K562 (cell line): ENCODE data around the gene TNFAIP3. TPM values are rescaled to one million over a fixed set of nuclear protein-coding genes. Genes with fewer than 3 reads are reported as not detected.

ENCODE experiments used
- ADNP ChIP-seq: fragments of 200-800 bp; sonication (Bioruptor generic); IDR thresholded peaks from 2 replicates; pipeline ENCODE4 v1.6.1; 2016; ENCODE audit warnings: missing genetic modification characterization, missing compliant biosample characterization
- ARID3A ChIP-seq: IDR thresholded peaks from 2 replicates; pipeline ENCODE4 v1.6.1; 2012; ENCODE audit warnings: low read depth, low read length, improper control_type of control experiment, borderline replicate concordance
- CBX2 ChIP-seq: fragments of 200-600 bp; sonication (generic); IDR thresholded peaks from one replicate; pipeline ENCODE4 v1.6.1; 2012; ENCODE audit warnings: mild to moderate bottlenecking, low read length, inconsistent platforms; ENCODE audit not compliant: insufficient read depth, poor library complexity, severe bottlenecking
- CC2D1A ChIP-seq: fragments of 450-650 bp; IDR thresholded peaks from 2 replicates; pipeline ENCODE4 v1.6.1; 2017; ENCODE audit warnings: mild to moderate bottlenecking
- CCNT2 ChIP-seq: IDR thresholded peaks from 2 replicates; pipeline ENCODE4 v1.6.1; 2011; ENCODE audit warnings: borderline replicate concordance, low read depth, mild to moderate bottlenecking, moderate library complexity, mixed read lengths, low read length; ENCODE audit not compliant: insufficient read length; ENCODE audit errors: extremely low read depth
- E2F3 ChIP-seq: fragments of 250-450 bp; sonication (Bioruptor Pico); IDR thresholded peaks from 2 replicates; pipeline ENCODE4 v1.4.0; 2020; ENCODE audit warnings: mild to moderate bottlenecking
- FUS ChIP-seq: fragments of 200-400 bp; formaldehyde crosslinking; optimal IDR thresholded peaks from 2 replicates; pipeline ENCODE3; 2017; ENCODE audit warnings: low read depth, low read length
- IRF1 ChIP-seq: sonication (generic); formaldehyde crosslinking; IDR thresholded peaks from 2 replicates; pipeline ENCODE4 v1.8.0; 2022; ENCODE audit warnings: missing genetic modification reagents, mild to moderate bottlenecking, borderline replicate concordance
- KLF10 ChIP-seq: fragments of 250-450 bp; sonication (Bioruptor Pico); IDR thresholded peaks from 2 replicates; pipeline ENCODE4 v1.6.1; 2021; ENCODE audit warnings: matching md5 sums
- MAFG ChIP-seq: fragments of 450-650 bp; conservative IDR thresholded peaks from 2 replicates; pipeline ENCODE4 v1.6.1; 2016; ENCODE audit warnings: missing genetic modification characterization, missing compliant biosample characterization
- MTA1 ChIP-seq: fragments of 450-650 bp; IDR thresholded peaks from 2 replicates; pipeline ENCODE4 v1.6.1; 2017; ENCODE audit warnings: borderline replicate concordance
- RBM34 ChIP-seq: fragments of 200-400 bp; formaldehyde crosslinking; IDR thresholded peaks from 2 replicates; pipeline ENCODE4 v1.6.1; 2018; ENCODE audit warnings: low read length, borderline replicate concordance; ENCODE audit not compliant: insufficient read depth
- SAFB ChIP-seq: fragments of 200-400 bp; formaldehyde crosslinking; IDR thresholded peaks from 2 replicates; pipeline ENCODE4 v1.6.1; 2017; ENCODE audit warnings: low read depth, low read length, borderline replicate concordance
- SP2 ChIP-seq: IDR thresholded peaks from 2 replicates; pipeline ENCODE4 v1.6.1; 2011; ENCODE audit warnings: mild to moderate bottlenecking, low read depth, low read length, moderate library complexity; ENCODE audit not compliant: poor library complexity, severe bottlenecking; ENCODE audit errors: extremely low read depth
- SRSF1 ChIP-seq: fragments of 200-400 bp; formaldehyde crosslinking; IDR thresholded peaks from 2 replicates; pipeline ENCODE4 v1.6.1; 2017; ENCODE audit warnings: mild to moderate bottlenecking, low read depth, low read length, moderate library complexity
- TAF15 ChIP-seq: fragments of 200-400 bp; formaldehyde crosslinking; IDR thresholded peaks from 2 replicates; pipeline ENCODE4 v1.6.1; 2017; ENCODE audit warnings: mild to moderate bottlenecking, low read depth, low read length, moderate library complexity
- TAF9B ChIP-seq: fragments of 450-650 bp; IDR thresholded peaks from 2 replicates; pipeline ENCODE4 v1.6.1; 2018; ENCODE audit warnings: mild to moderate bottlenecking; ENCODE audit not compliant: partially characterized antibody
- USF1 ChIP-seq: sonication (generic); formaldehyde crosslinking; IDR thresholded peaks from 2 replicates; pipeline ENCODE4 v1.9.0; 2022; ENCODE audit warnings: mild to moderate bottlenecking, missing genetic modification reagents
- ZBTB26 ChIP-seq: fragments of 450-650 bp; formaldehyde crosslinking; IDR thresholded peaks from 2 replicates; pipeline ENCODE4 v1.4.0; 2022; ENCODE audit warnings: missing genetic modification characterization
- ZC3H8 ChIP-seq: fragments of 450-650 bp; IDR thresholded peaks from 2 replicates; pipeline ENCODE4 v1.6.1; 2017
- ZNF175 ChIP-seq: fragments of 200-800 bp; sonication (Bioruptor generic); IDR thresholded peaks from 2 replicates; pipeline ENCODE4 v1.6.1; 2016; ENCODE audit warnings: low read depth, mild to moderate bottlenecking, missing genetic modification characterization, missing compliant biosample characterization
- ZNF280A ChIP-seq: fragments of 450-650 bp; IDR thresholded peaks from 2 replicates; pipeline ENCODE4 v1.6.1; 2018; ENCODE audit warnings: mild to moderate bottlenecking, low read depth; ENCODE audit not compliant: partially characterized antibody
- ZNF3 ChIP-seq: fragments of 250-450 bp; sonication (Bioruptor Pico); IDR thresholded peaks from 2 replicates; pipeline ENCODE4 v1.5.0; 2021; ENCODE audit warnings: mild to moderate bottlenecking, moderate library complexity
- ZSCAN29 ChIP-seq: fragments of 450-650 bp; IDR thresholded peaks from 2 replicates; pipeline ENCODE4 v1.6.1; 2017
- polyA plus RNA-seq, 8 experiments: library from polyadenylated mRNA; depleted of rRNA in 4 of 8; stranded (reverse) in 5 of 8; unstranded in 3 of 8; fragments of >200 nt; fragmentation: Nextera tagmentation in 2 of 8; fragmentation: Illumina TruSeq in 1 of 8; extraction: Ambion mirVana in 2 of 8; extraction: Trizol in 1 of 8; gene quantifications; 2 replicates each; pipeline versions ENCODE4 v1.2.1 to v1.2.3, GENCODE V29; 2011 to 2014; ENCODE audit warnings: inconsistent platforms in 1 of 8, missing spikeins in 1 of 8
- total RNA-seq, 7 experiments: library from RNA; depleted of rRNA in 6 of 7; stranded (reverse); fragments of >200 nt in 6 of 7; fragmentation: Illumina TruSeq in 2 of 7; extraction: Trizol in 2 of 7; gene quantifications; 2 replicates each; pipeline versions ENCODE4 v1.2.1 to v1.2.3, GENCODE V29; 2011 to 2021; ENCODE audit warnings: low replicate concordance in 1 of 7

The TNFAIP3 gene
- total and polyA plus RNA-seq, 9 of the 15 experiments (the other 6 are each of a cell fraction or from before 2014, with no cell fraction given) = 0.79 to 17.0 (median 6.4) TPM

- no peak for TF ChIP-seq ARID3A
- peak; percentile 86 for TF ChIP-seq CCNT2
- TF ChIP-seq KLF10 = no peak
- no peak for TF ChIP-seq SP2
- no peak for TF ChIP-seq FUS
- no peak for TF ChIP-seq ZSCAN29
- TF ChIP-seq CBX2 = no peak
- no peak for TF ChIP-seq IRF1
- peak; percentile 56; the same call in 1 of the 2 replicates for TF ChIP-seq E2F3 (CRISPR knock-in tag)
- peak; percentile 78; the same call in 1 of the 2 replicates for TF ChIP-seq MTA1
- TF ChIP-seq MAFG (tag) = peak; percentile 97
- TF ChIP-seq ZBTB26 (CRISPR knock-in tag) = peak; percentile 26; the same call in 1 of the 2 replicates
- TF ChIP-seq TAF9B = no peak
- TF ChIP-seq ZC3H8 = no peak
- no peak for TF ChIP-seq TAF15
- no peak for TF ChIP-seq RBM34
- peak; percentile 47; the same call in 1 of the 2 replicates for TF ChIP-seq CC2D1A
- TF ChIP-seq USF1 (CRISPR knock-in tag) = no peak
- no peak for TF ChIP-seq SRSF1
- TF ChIP-seq ZNF280A = no peak
- no peak for TF ChIP-seq ZNF3
- TF ChIP-seq SAFB = no peak
- peak; percentile 92 for TF ChIP-seq ZNF175 (CRISPR knock-in tag)
- no peak for TF ChIP-seq ADNP
Observed at GRCh38 chr6:137910424-137910834, 43.4 kb downstream of the TNFAIP3 start (continued).
